HEK293 (cell line): Measurements from ENCODE around the gene FAM193A.

Experiments
- CTCF ChIA-PET: fragments of 350-600 bp; formaldehyde crosslinking; extraction: SDS; loops from one replicate; lab custom pipeline; 2021; ENCODE audit warnings: antibody characterized with exemption; lab: Yijun Ruan, JAX
- POLR2A ChIA-PET: fragments of 300-600 bp; formaldehyde crosslinking; extraction: SDS; loops from one replicate; lab custom pipeline; 2020; ENCODE audit warnings: antibody characterized with exemption, inconsistent platforms; lab: Yijun Ruan, JAX
- H3K27ac ChIP-seq: fragments of 200-500 bp; sonication (Bioruptor generic); 2 replicates; pipeline ENCODE4 v1.5.1; 2014; ENCODE audit warnings: low read depth, low read length, control low read depth, inconsistent platforms; ENCODE audit errors: extremely low read depth
- H3K36me3 ChIP-seq, 2 experiments: fragments of 200-500 bp in 1 of 2; sonication (Bioruptor generic) in 1 of 2; 1 replicate in 1 of 2; 2 replicates in 1 of 2; pipeline ENCODE4 v1.5.1; 2014 to 2017; ENCODE audit warnings: inconsistent platforms in 2 of 2, low read length in 2 of 2; ENCODE audit not compliant: control insufficient read depth in 2 of 2, insufficient read depth in 1 of 2
- H3K4me1 ChIP-seq: fragments of 200-500 bp; sonication (Bioruptor generic); 2 replicates; pipeline ENCODE4 v1.5.1; 2014; ENCODE audit warnings: mild to moderate bottlenecking, low read length, inconsistent platforms; ENCODE audit not compliant: control insufficient read depth, insufficient read depth
- H3K4me3 ChIP-seq: 2 replicates; pipeline ENCODE4 v1.5.1; 2011; ENCODE audit warnings: low read depth, mild to moderate bottlenecking, control low read depth, low read length, moderate library complexity
- H3K9me3 ChIP-seq: fragments of 200-500 bp; sonication (Bioruptor generic); 2 replicates; pipeline ENCODE4 v1.5.1; 2014; ENCODE audit warnings: low read depth, low read length, inconsistent platforms; ENCODE audit not compliant: control insufficient read depth, insufficient read depth
- BCL11A ChIP-seq: fragments of 450-650 bp; formaldehyde crosslinking; IDR thresholded peaks from 2 replicates; pipeline ENCODE4 v1.5.1; 2016; ENCODE audit warnings: low read depth, missing biosample characterization, missing genetic modification characterization
- BCL6B ChIP-seq: fragments of 450-650 bp; formaldehyde crosslinking; IDR thresholded peaks from 2 replicates; pipeline ENCODE4 v1.5.1; 2017; ENCODE audit warnings: missing biosample characterization, missing genetic modification characterization
- KLF17 ChIP-seq: fragments of 450-650 bp; formaldehyde crosslinking; IDR thresholded peaks from 2 replicates; pipeline ENCODE4 v1.5.1; 2016; ENCODE audit warnings: missing biosample characterization, missing genetic modification characterization
- PATZ1 ChIP-seq: fragments of 450-650 bp; formaldehyde crosslinking; IDR thresholded peaks from 2 replicates; pipeline ENCODE4 v1.5.1; 2016; ENCODE audit warnings: missing biosample characterization, missing genetic modification characterization
- RBAK ChIP-seq: fragments of 450-650 bp; formaldehyde crosslinking; IDR thresholded peaks from 2 replicates; pipeline ENCODE4 v1.5.1; 2016; ENCODE audit warnings: missing biosample characterization, missing genetic modification characterization
- ZFP69B ChIP-seq: fragments of 450-650 bp; formaldehyde crosslinking; IDR thresholded peaks from 2 replicates; pipeline ENCODE4 v1.5.1; 2016; ENCODE audit warnings: missing biosample characterization, missing genetic modification characterization
- ZIC2 ChIP-seq: fragments of 450-650 bp; formaldehyde crosslinking; IDR thresholded peaks from 2 replicates; pipeline ENCODE4 v1.5.1; 2016; ENCODE audit warnings: missing biosample characterization, missing genetic modification characterization
- ZNF114 ChIP-seq: fragments of 450-650 bp; formaldehyde crosslinking; IDR thresholded peaks from 2 replicates; pipeline ENCODE4 v1.5.0; 2017; ENCODE audit warnings: missing biosample characterization, missing genetic modification characterization
- ZNF121 ChIP-seq: fragments of 450-650 bp; formaldehyde crosslinking; IDR thresholded peaks from 2 replicates; pipeline ENCODE4 v1.5.1; 2016; ENCODE audit warnings: missing biosample characterization, missing genetic modification characterization
- ZNF157 ChIP-seq: fragments of 450-650 bp; formaldehyde crosslinking; IDR thresholded peaks from 2 replicates; pipeline ENCODE4 v1.5.1; 2016; ENCODE audit warnings: missing biosample characterization, missing genetic modification characterization
- ZNF174 ChIP-seq: fragments of 450-650 bp; formaldehyde crosslinking; IDR thresholded peaks from 2 replicates; pipeline ENCODE4 v1.5.0; 2017; ENCODE audit warnings: missing biosample characterization, mild to moderate bottlenecking, missing genetic modification characterization
- ZNF239 ChIP-seq: fragments of 450-650 bp; formaldehyde crosslinking; IDR thresholded peaks from 2 replicates; pipeline ENCODE4 v1.5.1; 2016; ENCODE audit warnings: missing biosample characterization, missing genetic modification characterization
- ZNF311 ChIP-seq: fragments of 450-650 bp; formaldehyde crosslinking; IDR thresholded peaks from 2 replicates; pipeline ENCODE4 v1.5.1; 2017; ENCODE audit warnings: missing biosample characterization, missing genetic modification characterization, borderline replicate concordance
- ZNF366 ChIP-seq: fragments of 450-650 bp; formaldehyde crosslinking; conservative IDR thresholded peaks from 2 replicates; pipeline ENCODE4 v1.5.1; 2016; ENCODE audit warnings: missing biosample characterization, missing genetic modification characterization
- ZNF37A ChIP-seq: fragments of 450-650 bp; IDR thresholded peaks from 2 replicates; pipeline ENCODE4 v1.5.1; 2018; ENCODE audit warnings: missing biosample characterization, missing genetic modification characterization
- ZNF423 ChIP-seq: fragments of 450-650 bp; formaldehyde crosslinking; IDR thresholded peaks from 2 replicates; pipeline ENCODE4 v1.5.1; 2016; ENCODE audit warnings: missing biosample characterization, missing genetic modification characterization
- ZNF501 ChIP-seq: fragments of 450-650 bp; formaldehyde crosslinking; IDR thresholded peaks from 2 replicates; pipeline ENCODE4 v1.5.1; 2016; ENCODE audit warnings: missing biosample characterization, missing genetic modification characterization
- ZNF555 ChIP-seq: fragments of 450-650 bp; formaldehyde crosslinking; conservative IDR thresholded peaks from 2 replicates; pipeline ENCODE4 v1.5.1; 2017; ENCODE audit warnings: missing biosample characterization, mild to moderate bottlenecking, missing genetic modification characterization, inconsistent platforms
- ZNF600 ChIP-seq: fragments of 450-650 bp; formaldehyde crosslinking; IDR thresholded peaks from 2 replicates; pipeline ENCODE4 v1.5.1; 2016; ENCODE audit warnings: missing biosample characterization, missing genetic modification characterization
- ZNF610 ChIP-seq: fragments of 450-650 bp; formaldehyde crosslinking; IDR thresholded peaks from 2 replicates; pipeline ENCODE4 v1.5.1; 2016; ENCODE audit warnings: missing biosample characterization, missing genetic modification characterization, borderline replicate concordance
- ZNF645 ChIP-seq: fragments of 450-650 bp; formaldehyde crosslinking; IDR thresholded peaks from 2 replicates; pipeline ENCODE4; 2016; ENCODE audit warnings: missing biosample characterization, missing genetic modification characterization
- ZNF785 ChIP-seq: fragments of 450-650 bp; formaldehyde crosslinking; IDR thresholded peaks from 2 replicates; pipeline ENCODE4 v1.5.1; 2016; ENCODE audit warnings: missing biosample characterization, missing genetic modification characterization
- ZNF791 ChIP-seq: fragments of 450-650 bp; formaldehyde crosslinking; IDR thresholded peaks from 2 replicates; pipeline ENCODE4 v1.5.1; 2016; ENCODE audit warnings: missing biosample characterization, missing genetic modification characterization
- ZNF843 ChIP-seq: fragments of 450-650 bp; formaldehyde crosslinking; IDR thresholded peaks from 2 replicates; pipeline ENCODE4 v1.5.1; 2016; ENCODE audit warnings: missing biosample characterization, missing genetic modification characterization
- ZSCAN4 ChIP-seq: fragments of 450-650 bp; formaldehyde crosslinking; IDR thresholded peaks from 2 replicates; pipeline ENCODE4 v1.5.1; 2017; ENCODE audit warnings: missing biosample characterization, missing genetic modification characterization

The FAM193A gene

GRCh38 chr4:2649604-2650114 lies 113.2 kb downstream of the FAM193A start:
- Histone ChIP-seq H3K36me3 (peaks cover 0 to 73% of the 10 kb centered on the region in 2 experiments; a peak in 2 of 3 replicates), H3K9me3 (no peaks in the 10 kb centered on the region), H3K4me3 (no peak overlapping the region), H3K27ac (no peak overlapping the region)
- TF ChIP-seq ZNF610 = peak; percentile 99
- TF ChIP-seq ZNF501 (tag by site-specific recombination) = no peak
- TF ChIP-seq, all 188 proteins: peak for 1
- CTCF ChIA-PET = no interaction called here
- POLR2A ChIA-PET = no interaction called here
- H3K4me1 ChIP-seq = no peaks in the 10 kb centered on the region

GRCh38 chr4:2650276-2650675 lies 113.8 kb downstream of the FAM193A start:
- no peak overlapping the region for H3K4me3 ChIP-seq
- no peaks in the 10 kb centered on the region for H3K9me3 ChIP-seq
- peaks cover 0 to 73% of the 10 kb centered on the region in 2 experiments; a peak in 2 of 3 replicates for H3K36me3 ChIP-seq
- no peaks in the 10 kb centered on the region for H3K4me1 ChIP-seq
- ChIA-PET CTCF (no interaction called here), POLR2A (no interaction called here)
- H3K27ac ChIP-seq = no peak overlapping the region
- TF ChIP-seq KLF17 (tag by site-specific recombination) = no peak
- no peak for TF ChIP-seq ZNF174
- TF ChIP-seq ZNF311 (tag by site-specific recombination) = no peak
- no peak for TF ChIP-seq ZNF423 (tag by site-specific recombination)
- no peak for TF ChIP-seq ZIC2 (tag by site-specific recombination)
- no peak for TF ChIP-seq ZNF114
- no peak for TF ChIP-seq ZNF645
- TF ChIP-seq ZFP69B (tag by site-specific recombination) = no peak
- TF ChIP-seq PATZ1 = no peak
- no peak for TF ChIP-seq ZNF600 (tag by site-specific recombination)
- no peak for TF ChIP-seq ZNF239 (tag by site-specific recombination)

GRCh38 chr4:2651546-2651945 lies 115.1 kb downstream of the FAM193A start:
- no peaks in the 10 kb centered on the region for H3K9me3 ChIP-seq
- H3K27ac ChIP-seq = no peak overlapping the region
- no peak overlapping the region for H3K4me3 ChIP-seq
- H3K4me1 ChIP-seq = no peaks in the 10 kb centered on the region
- ChIA-PET POLR2A (no interaction called here), CTCF (no interaction called here)
- H3K36me3 ChIP-seq = peaks cover 0 to 78% of the 10 kb centered on the region in 2 experiments; a peak in 2 of 3 replicates
- TF ChIP-seq ZNF785 (tag by site-specific recombination) = no peak
- no peak for TF ChIP-seq ZNF366 (tag by site-specific recombination)
- TF ChIP-seq PATZ1 = no peak
- TF ChIP-seq BCL6B (tag by site-specific recombination) = no peak
- no peak for TF ChIP-seq RBAK (tag by site-specific recombination)
- no peak for TF ChIP-seq ZNF600 (tag by site-specific recombination)
- TF ChIP-seq ZNF791 (tag by site-specific recombination) = no peak
- TF ChIP-seq ZNF37A (tag by site-specific recombination) = no peak
- no peak for TF ChIP-seq ZNF157
- TF ChIP-seq ZNF843 = no peak
- TF ChIP-seq ZSCAN4 (tag by site-specific recombination) = no peak
- no peak for TF ChIP-seq ZNF555
- TF ChIP-seq ZNF121 = no peak
- TF ChIP-seq BCL11A (tag by site-specific recombination) = no peak
